22Rv1 (cell line): ENCODE data around the gene CD99L2.

ENCODE experiments used
- CTCF ChIP-seq: fragments of 450-650 bp; IDR thresholded peaks from 2 replicates; pipeline ENCODE4 v1.5.1; 2017; ENCODE audit warnings: mild to moderate bottlenecking
- ZFX ChIP-seq: fragments of 450-650 bp; IDR thresholded peaks from 2 replicates; pipeline ENCODE4 v1.6.1; 2017; ENCODE audit warnings: antibody characterized with exemption, borderline replicate concordance

GRCh38 chrX:150893936-150894335 is 4.5 kb downstream of the CD99L2 start:
- no peak for TF ChIP-seq CTCF
- no peak for TF ChIP-seq ZFX
